Neural progenitor cell (in vitro differentiated cells): Measurements from ENCODE around the gene ITGA8.

Experiments
- CTCF ChIP-seq: fragments of 200-600 bp; sonication (generic); IDR thresholded peaks from 2 replicates; pipeline ENCODE4 v1.5.1; 2017; ENCODE audit warnings: antibody characterized with exemption, mild to moderate bottlenecking
- EZH2 ChIP-seq: fragments of 200-600 bp; sonication (generic); IDR thresholded peaks from 2 replicates; pipeline ENCODE4 v1.6.1; 2017; ENCODE audit warnings: antibody characterized with exemption, mild to moderate bottlenecking, moderate library complexity
- EZH2phosphoT487 ChIP-seq: fragments of 200-600 bp; sonication (generic); IDR thresholded peaks from 2 replicates; pipeline ENCODE4 v1.6.1; 2017; ENCODE audit warnings: antibody characterized with exemption

- TF ChIP-seq CTCF (no peak), EZH2 (no peak), EZH2phosphoT487 (peak; percentile 3)
Observed at GRCh38 chr10:15636446-15636845, 83.3 kb downstream of the ITGA8 start.
